Peyer's patch (tissue), 4 donors: Measurements from ENCODE around the gene KIF7.

ENCODE experiments used
- CTCF ChIP-seq, 6 experiments: fragments of 450-650 bp in 4 of 6; fragments of 200-600 bp in 2 of 6; sonication (generic) in 1 of 6; IDR thresholded peaks; one replicate each; pipeline ENCODE4 v1.5.1; 2017 to 2019; ENCODE audit warnings: antibody characterized with exemption in 6 of 6, mild to moderate bottlenecking in 3 of 6, moderate library complexity in 1 of 6
- POLR2A ChIP-seq, 2 donors: fragments of 450-650 bp; IDR thresholded peaks; one replicate each; pipeline ENCODE4 v1.5.1; 2017; ENCODE audit warnings: antibody characterized with exemption in 2 of 2, mild to moderate bottlenecking in 2 of 2, moderate library complexity in 2 of 2

DNA sequence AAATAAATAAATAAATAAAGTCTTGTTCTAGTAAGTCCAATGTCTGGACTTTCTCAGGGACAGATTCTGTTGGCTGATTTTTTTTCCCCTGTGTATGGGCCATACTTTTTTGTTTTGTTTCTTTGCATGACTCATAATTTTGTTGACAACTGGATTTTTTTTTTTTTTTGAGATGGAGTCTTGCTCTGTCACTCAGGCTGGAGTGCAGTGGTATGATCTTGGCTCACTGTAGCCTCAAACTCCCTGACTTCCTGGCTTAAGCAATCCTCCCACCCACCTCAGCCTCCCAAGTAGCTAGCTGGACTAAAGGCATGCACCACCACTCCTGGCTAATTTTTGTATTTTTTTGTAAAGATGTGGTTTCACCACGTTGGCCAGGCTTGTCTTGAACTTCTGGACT is 41.1 kb downstream of the KIF7 start:
- TF ChIP-seq CTCF (IDR thresholded peaks at IDR 0.05): no peak
- TF ChIP-seq POLR2A (IDR thresholded peaks at IDR 0.05): no peak
